ENCODE data around the gene CAPZB. TPM values are rescaled to one million over a fixed set of nuclear protein-coding genes. Genes with fewer than 3 reads are reported as not detected.

CAPZB gene
- polyA plus RNA-seq, 1 of the 3 experiments (the other 2 are of a cell fraction): 122 TPM

DNA sequence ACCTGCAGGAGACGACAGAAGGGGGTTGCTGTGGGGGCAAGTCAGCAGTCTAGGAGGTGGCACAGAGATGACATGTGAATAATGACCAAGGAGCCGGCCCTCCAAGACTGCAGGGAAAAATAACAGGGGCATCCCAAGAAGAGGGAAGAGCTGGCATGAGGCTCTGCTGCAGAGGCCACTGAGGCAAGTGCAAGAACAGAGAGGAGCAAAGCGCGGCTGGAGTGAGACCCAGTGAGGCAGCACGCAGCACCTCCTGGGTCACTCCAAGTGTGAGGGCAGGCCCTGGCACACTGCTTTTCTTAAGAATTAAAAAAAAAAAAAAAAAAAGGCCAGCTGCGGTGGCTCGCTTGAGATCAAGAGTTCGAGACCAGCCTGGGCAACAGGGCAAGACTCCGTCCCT lies 93.1 kb downstream of the CAPZB start:
- Histone ChIP-seq H2AFZ (ENCODE audit: low read depth) (no peak overlapping the region), H3K9me2 (no peaks in the 10 kb centered on the region), H3K4me1 (ENCODE audit: control insufficient read depth in 1 of 2, insufficient read depth in 2 of 2, low read depth in 1 of 2, low read length in 1 of 2) (peaks cover 29 to 73% of the 10 kb centered on the region in 2 experiments), H3K4me2 (peak overlapping the region; percentile 83; the same call in 1 of the 2 replicates), H3K36me3 (replicated peaks in 1 of 2; ENCODE audit: control insufficient read depth in 1 of 2, insufficient read depth in 2 of 2, low read length in 1 of 2) (peaks cover 0 to under 1% of the 10 kb centered on the region in 2 experiments), H3K27ac (ENCODE audit: low read depth in 2 of 2, low read length in 1 of 2) (peak overlapping the region; percentile 80 to 97; a peak in 3 of 4 replicates), H3K9me3 (no peaks in the 10 kb centered on the region), H3K9ac (no peak overlapping the region), H3F3A (replicated peaks; ENCODE audit: insufficient read depth) (peaks cover 19% of the 10 kb centered on the region), H4K20me1 (ENCODE audit: insufficient read depth) (peaks cover 94% of the 10 kb centered on the region), H3K4me3 (ENCODE audit: low read depth in 2 of 2, low read length in 1 of 2) (no peak overlapping the region), H3K79me2 (ENCODE audit: insufficient read depth) (peaks cover 85% of the 10 kb centered on the region), H3K27me3 (ENCODE audit: insufficient read depth) (no peaks in the 10 kb centered on the region)
- TF ChIP-seq, protein P1, sequence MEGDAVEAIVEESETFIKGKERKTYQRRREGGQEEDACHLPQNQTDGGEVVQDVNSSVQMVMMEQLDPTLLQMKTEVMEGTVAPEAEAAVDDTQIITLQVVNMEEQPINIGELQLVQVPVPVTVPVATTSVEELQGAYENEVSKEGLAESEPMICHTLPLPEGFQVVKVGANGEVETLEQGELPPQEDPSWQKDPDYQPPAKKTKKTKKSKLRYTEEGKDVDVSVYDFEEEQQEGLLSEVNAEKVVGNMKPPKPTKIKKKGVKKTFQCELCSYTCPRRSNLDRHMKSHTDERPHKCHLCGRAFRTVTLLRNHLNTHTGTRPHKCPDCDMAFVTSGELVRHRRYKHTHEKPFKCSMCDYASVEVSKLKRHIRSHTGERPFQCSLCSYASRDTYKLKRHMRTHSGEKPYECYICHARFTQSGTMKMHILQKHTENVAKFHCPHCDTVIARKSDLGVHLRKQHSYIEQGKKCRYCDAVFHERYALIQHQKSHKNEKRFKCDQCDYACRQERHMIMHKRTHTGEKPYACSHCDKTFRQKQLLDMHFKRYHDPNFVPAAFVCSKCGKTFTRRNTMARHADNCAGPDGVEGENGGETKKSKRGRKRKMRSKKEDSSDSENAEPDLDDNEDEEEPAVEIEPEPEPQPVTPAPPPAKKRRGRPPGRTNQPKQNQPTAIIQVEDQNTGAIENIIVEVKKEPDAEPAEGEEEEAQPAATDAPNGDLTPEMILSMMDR (IDR thresholded peaks at IDR 0.05): no peak
- TF ChIP-seq, protein P2, sequence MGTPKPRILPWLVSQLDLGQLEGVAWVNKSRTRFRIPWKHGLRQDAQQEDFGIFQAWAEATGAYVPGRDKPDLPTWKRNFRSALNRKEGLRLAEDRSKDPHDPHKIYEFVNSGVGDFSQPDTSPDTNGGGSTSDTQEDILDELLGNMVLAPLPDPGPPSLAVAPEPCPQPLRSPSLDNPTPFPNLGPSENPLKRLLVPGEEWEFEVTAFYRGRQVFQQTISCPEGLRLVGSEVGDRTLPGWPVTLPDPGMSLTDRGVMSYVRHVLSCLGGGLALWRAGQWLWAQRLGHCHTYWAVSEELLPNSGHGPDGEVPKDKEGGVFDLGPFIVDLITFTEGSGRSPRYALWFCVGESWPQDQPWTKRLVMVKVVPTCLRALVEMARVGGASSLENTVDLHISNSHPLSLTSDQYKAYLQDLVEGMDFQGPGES (IDR thresholded peaks at IDR 0.05; ENCODE audit: low read depth, low read length): no peak
- TF ChIP-seq RXRA (IDR thresholded peaks at IDR 0.05; ENCODE audit: borderline replicate concordance, low read depth) (no peak), MXI1 (IDR thresholded peaks at IDR 0.05; ENCODE audit: low read depth, low read length) (no peak), NFIC (IDR thresholded peaks at IDR 0.05; ENCODE audit: borderline replicate concordance) (no peak), RAD21 (IDR thresholded peaks at IDR 0.05; ENCODE audit: low read length) (no peak), FOSL2 (IDR thresholded peaks at IDR 0.05; ENCODE audit: borderline replicate concordance, low read depth) (no peak), RCOR1 (IDR thresholded peaks at IDR 0.05; ENCODE audit: low read length) (no peak), SMC3 (IDR thresholded peaks at IDR 0.05; ENCODE audit: low read depth, low read length) (no peak), FOXJ3 (CRISPR knock-in tag; IDR thresholded peaks at IDR 0.05) (no peak)
- TF ChIP-seq, protein P3, sequence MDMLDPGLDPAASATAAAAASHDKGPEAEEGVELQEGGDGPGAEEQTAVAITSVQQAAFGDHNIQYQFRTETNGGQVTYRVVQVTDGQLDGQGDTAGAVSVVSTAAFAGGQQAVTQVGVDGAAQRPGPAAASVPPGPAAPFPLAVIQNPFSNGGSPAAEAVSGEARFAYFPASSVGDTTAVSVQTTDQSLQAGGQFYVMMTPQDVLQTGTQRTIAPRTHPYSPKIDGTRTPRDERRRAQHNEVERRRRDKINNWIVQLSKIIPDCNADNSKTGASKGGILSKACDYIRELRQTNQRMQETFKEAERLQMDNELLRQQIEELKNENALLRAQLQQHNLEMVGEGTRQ (IDR thresholded peaks at IDR 0.05; ENCODE audit: borderline replicate concordance, low read depth, low read length): no peak
- ChIA-PET POLR2A (no interaction called here), CTCF (interaction anchor here (0.6 to 4.2 kb wide), 19 partner anchors 11 to 267 kb away, joined by 3 to 68 read pairs (median 6); no protein-coding TSS in a partner anchor)
- no peak for DNase-seq
- WGBS (ENCODE audit: low lambda C conversion rate): 93% methylated on average over 9 of the region's 9 CpGs

DNA sequence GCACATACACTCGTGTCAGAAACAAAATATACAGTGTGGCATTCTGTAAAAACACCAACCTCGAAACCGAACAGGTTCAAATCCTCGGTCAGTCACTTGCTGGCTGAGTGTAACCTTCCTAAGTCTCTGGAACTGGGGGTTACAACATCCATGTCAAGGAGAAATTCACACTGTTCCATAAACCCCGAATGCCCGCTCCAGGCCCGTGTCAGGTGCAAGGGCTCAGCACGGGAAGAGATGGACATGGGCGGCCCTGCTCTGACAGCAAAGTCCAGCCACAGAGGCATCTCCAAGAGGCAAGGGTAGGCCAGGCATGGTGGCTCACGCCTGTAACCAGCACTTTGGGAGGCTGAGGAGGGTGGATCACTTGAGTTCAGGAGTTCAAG lies 93.8 kb downstream of the CAPZB start:
- H3K4me3 ChIP-seq (ENCODE audit: low read depth in 2 of 2, low read length in 1 of 2): peak overlapping the region; percentile 12 to 56; a peak in 3 of 4 replicates
- no peak for TF ChIP-seq MEF2A (IDR thresholded peaks at IDR 0.05; ENCODE audit: borderline replicate concordance, low read depth)
- TF ChIP-seq YY1 (IDR thresholded peaks at IDR 0.05; ENCODE audit: low read depth): no peak
- no peak for TF ChIP-seq NRF1 (IDR thresholded peaks at IDR 0.05; ENCODE audit: low read depth, low read length)
- TF ChIP-seq, protein P1 (IDR thresholded peaks at IDR 0.05): no peak
- no peak for TF ChIP-seq SMC3 (IDR thresholded peaks at IDR 0.05; ENCODE audit: low read depth, low read length)
- TF ChIP-seq, protein P4, sequence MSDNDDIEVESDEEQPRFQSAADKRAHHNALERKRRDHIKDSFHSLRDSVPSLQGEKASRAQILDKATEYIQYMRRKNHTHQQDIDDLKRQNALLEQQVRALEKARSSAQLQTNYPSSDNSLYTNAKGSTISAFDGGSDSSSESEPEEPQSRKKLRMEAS (IDR thresholded peaks at IDR 0.05; ENCODE audit: low read depth): no peak
- no peak for TF ChIP-seq EP300 (IDR thresholded peaks at IDR 0.05; ENCODE audit: borderline replicate concordance in 1 of 2, low read depth in 1 of 2, low read length in 1 of 2)
- TF ChIP-seq ELF1 (IDR thresholded peaks at IDR 0.05): no peak

More for the DNA sequence above, 93.8 kb downstream of the CAPZB start:
- Histone ChIP-seq H3K9ac (peak overlapping the region; percentile 18), H3K79me2 (ENCODE audit: insufficient read depth) (peaks cover 85% of the 10 kb centered on the region), H3K36me3 (replicated peaks in 1 of 2; ENCODE audit: control insufficient read depth in 1 of 2, insufficient read depth in 2 of 2, low read length in 1 of 2) (no peaks in the 10 kb centered on the region), H3K9me2 (no peaks in the 10 kb centered on the region), H2AFZ (ENCODE audit: low read depth) (no peak overlapping the region), H3K27me3 (ENCODE audit: insufficient read depth) (no peaks in the 10 kb centered on the region), H4K20me1 (ENCODE audit: insufficient read depth) (peaks cover 94% of the 10 kb centered on the region), H3K9me3 (no peaks in the 10 kb centered on the region), H3F3A (replicated peaks; ENCODE audit: insufficient read depth) (peaks cover 21% of the 10 kb centered on the region), H3K4me2 (peak overlapping the region; percentile 83), H3K27ac (ENCODE audit: low read depth in 2 of 2, low read length in 1 of 2) (peak overlapping the region; percentile 80 to 97), H3K4me1 (ENCODE audit: control insufficient read depth in 1 of 2, insufficient read depth in 2 of 2, low read depth in 1 of 2, low read length in 1 of 2) (peaks cover 31 to 74% of the 10 kb centered on the region in 2 experiments)
- ChIA-PET POLR2A (no interaction called here), CTCF (interaction anchor here (0.7 to 4.2 kb wide), 21 partner anchors 10 to 268 kb away, joined by 3 to 68 read pairs (median 7); no protein-coding TSS in a partner anchor)
- DNase-seq: no peak
- 30% methylated on average over 4 of the region's 10 CpGs for WGBS (ENCODE audit: low lambda C conversion rate)

Data from SK-N-SH (cell line).